PC-3 (cell line): ENCODE measurements around the gene HSF4.

Source experiments
- CTCF ChIP-seq: fragments of 300-600 bp; sonication (generic); conservative IDR thresholded peaks from 2 replicates; pipeline ENCODE4 v1.5.1; 2017; ENCODE audit warnings: antibody characterized with exemption, low read depth, mild to moderate bottlenecking, low read length
- EZH2 ChIP-seq: fragments of 300-600 bp; sonication (generic); IDR thresholded peaks from one replicate; pipeline ENCODE4 v1.6.1; 2017; ENCODE audit warnings: antibody characterized with exemption, mild to moderate bottlenecking, low read length; ENCODE audit not compliant: unreplicated experiment

- TF ChIP-seq CTCF (no peak), EZH2 (no peak)
These were observed 45.0 kb downstream of the HSF4 start for GRCh38 chr16:67209565-67209964.
